BJ (cell line): ENCODE results near the gene GRPR. TPM values are rescaled to one million over a fixed set of nuclear protein-coding genes. Genes with fewer than 3 reads are reported as not detected.
A peak's percentile ranks its signal among the peaks of the same experiment; 100 is the strongest.

Experiments
- CTCF ChIA-PET: fragments of 350-600 bp; formaldehyde crosslinking; extraction: SDS; loops from one replicate; lab custom pipeline; 2021; ENCODE audit warnings: antibody characterized with exemption, inconsistent platforms; lab: Yijun Ruan, JAX
- POLR2A ChIA-PET: fragments of 300-600 bp; sonication (Branson Sonifier 250); formaldehyde crosslinking; extraction: SDS; loops from one replicate; lab custom pipeline; 2021; ENCODE audit warnings: antibody characterized with exemption; lab: Charles Lee
- DNase-seq: peaks from one replicate; pipeline ENCODE4 v3.0.0-alpha.2; 2011; ENCODE audit warnings: low read depth
- H3K27me3 ChIP-seq: 2 replicates; pipeline ENCODE4 v1.6.0; 2011; ENCODE audit warnings: low read length; ENCODE audit not compliant: control insufficient read depth, insufficient read depth
- H3K36me3 ChIP-seq: 2 replicates; pipeline ENCODE4 v1.5.1; 2011; ENCODE audit warnings: low read length; ENCODE audit not compliant: control insufficient read depth, insufficient read depth
- H3K4me3 ChIP-seq: 2 replicates; pipeline ENCODE4 v1.5.1; 2011; ENCODE audit warnings: low read depth, mild to moderate bottlenecking, control low read depth, low read length
- CTCF ChIP-seq: IDR thresholded peaks from 2 replicates; pipeline ENCODE4 v1.5.1; 2011; ENCODE audit warnings: low read depth, mild to moderate bottlenecking, control low read depth, inconsistent platforms, low read length, moderate library complexity; ENCODE audit not compliant: insufficient read depth
- polyA minus RNA-seq: library from RNA; depleted of rRNA, polyadenylated mRNA; stranded (reverse); fragments of >200 nt; gene quantifications from 2 replicates; pipeline ENCODE4 v1.2.3, GENCODE V29; 2011; rRNA and poly(A)+ RNA removed
- polyA plus RNA-seq: library from polyadenylated mRNA; depleted of rRNA; stranded (reverse); fragments of >200 nt; gene quantifications from 2 replicates; pipeline ENCODE4 v1.2.3, GENCODE V29; 2011; rRNA removed

The GRPR gene
- polyA plus RNA-seq, result 0.34 TPM in 2 replicates
- polyA minus RNA-seq, result 0.52 and 0.72 TPM in 2 replicates

- H3K4me3 ChIP-seq, result no peak within 1 kb of the TSS
- TF ChIP-seq CTCF, result peak; percentile 73
- ChIA-PET POLR2A (no interaction called here), CTCF (interaction anchor here (0.6 to 1.8 kb wide), 9 partner anchors 11 to 573 kb away, joined by 3 to 9 read pairs (median 3); no protein-coding TSS in a partner anchor)
- H3K36me3 ChIP-seq, result no peaks in the 10 kb centered on the region
- peak; percentile 19 for DNase-seq
- H3K27me3 ChIP-seq, result no peaks in the 10 kb centered on the region
Observed at GRCh38 chrX:16123222-16123786, at the start of gene GRPR. Gene GRPR (plus strand): TSS chrX:16123565. CDS start chrX:16123954, 389 bp downstream.

GRCh38 chrX:16075087-16075486 is 48.3 kb upstream of the GRPR start:
- CTCF ChIA-PET, result no interaction called here
- no peak overlapping the region for H3K4me3 ChIP-seq
- TF ChIP-seq CTCF, result no peak
- DNase-seq, result no peak
- H3K36me3 ChIP-seq, result no peaks in the 10 kb centered on the region
- no peaks in the 10 kb centered on the region for H3K27me3 ChIP-seq
- POLR2A ChIA-PET, result no interaction called here

GRCh38 chrX:16076834-16077233 is 46.5 kb upstream of the GRPR start:
- no peak for DNase-seq
- POLR2A ChIA-PET, result no interaction called here
- H3K36me3 ChIP-seq, result no peaks in the 10 kb centered on the region
- no peak overlapping the region for H3K4me3 ChIP-seq
- no peak for TF ChIP-seq CTCF
- H3K27me3 ChIP-seq, result no peaks in the 10 kb centered on the region
- CTCF ChIA-PET, result no interaction called here

- no peak for TF ChIP-seq CTCF
- H3K36me3 ChIP-seq, result no peaks in the 10 kb centered on the region
- H3K27me3 ChIP-seq, result no peaks in the 10 kb centered on the region
- DNase-seq, result no peak
- ChIA-PET POLR2A (no interaction called here), CTCF (no interaction called here)
- no peak overlapping the region for H3K4me3 ChIP-seq
Observed at GRCh38 chrX:16077811-16078210, 45.6 kb upstream of the GRPR start.

GRCh38 chrX:16081357-16081756 is 42.0 kb upstream of the GRPR start:
- CTCF ChIA-PET, result no interaction called here
- POLR2A ChIA-PET, result no interaction called here

More at GRCh38 chrX:16081357-16081756, 42.0 kb upstream of the GRPR start:
- Histone ChIP-seq H3K27me3 (no peaks in the 10 kb centered on the region), H3K4me3 (no peak overlapping the region), H3K36me3 (no peaks in the 10 kb centered on the region)
- DNase-seq, result no peak
- no peak for TF ChIP-seq CTCF
